ENCODE data around the gene JMJD4.
"Not testable (repeated sequence)": the region's sequence is repeated elsewhere in the genome, so short reads cannot be mapped to it uniquely, and the experiment has no call there.

- not testable (repeated sequence) for TF ChIP-seq CTCF, EP300, POLR2A (IDR thresholded peaks at IDR 0.05)
Observed at GRCh38 chr1:227710474-227710873, 24.6 kb downstream of the JMJD4 start.
